IPS-15b (cell line): Measurements from ENCODE around the gene C12orf75.

Experiments
- H3K27me3 ChIP-seq: one replicate; pipeline ENCODE4 v1.6.1; 2013; ENCODE audit warnings: low read length; ENCODE audit not compliant: control insufficient read depth, insufficient read depth
- H3K36me3 ChIP-seq: one replicate; pipeline ENCODE4 v1.6.1; 2013; ENCODE audit warnings: low read length; ENCODE audit not compliant: control insufficient read depth, insufficient read depth
- H3K4me1 ChIP-seq: one replicate; pipeline ENCODE4 v1.6.1; 2013; ENCODE audit warnings: mild to moderate bottlenecking, low read length; ENCODE audit not compliant: control insufficient read depth, insufficient read depth
- H3K4me3 ChIP-seq: one replicate; pipeline ENCODE4 v1.5.1; 2013; ENCODE audit warnings: low read depth, low read length
- H3K9ac ChIP-seq: one replicate; pipeline ENCODE4 v1.6.1; 2013; ENCODE audit warnings: low read depth, mild to moderate bottlenecking, low read length
- H3K9me3 ChIP-seq: one replicate; pipeline ENCODE4 v1.6.1; 2013; ENCODE audit warnings: mild to moderate bottlenecking, low read length; ENCODE audit not compliant: control insufficient read depth, insufficient read depth

The C12orf75 gene

GRCh38 chr12:105406497-105406896, 76.0 kb downstream of the C12orf75 start:
- Histone ChIP-seq H3K36me3 (no peaks in the 10 kb centered on the region), H3K9ac (no peak overlapping the region), H3K9me3 (no peaks in the 10 kb centered on the region), H3K4me1 (no peaks in the 10 kb centered on the region), H3K27me3 (no peaks in the 10 kb centered on the region), H3K4me3 (no peak overlapping the region)

DNA sequence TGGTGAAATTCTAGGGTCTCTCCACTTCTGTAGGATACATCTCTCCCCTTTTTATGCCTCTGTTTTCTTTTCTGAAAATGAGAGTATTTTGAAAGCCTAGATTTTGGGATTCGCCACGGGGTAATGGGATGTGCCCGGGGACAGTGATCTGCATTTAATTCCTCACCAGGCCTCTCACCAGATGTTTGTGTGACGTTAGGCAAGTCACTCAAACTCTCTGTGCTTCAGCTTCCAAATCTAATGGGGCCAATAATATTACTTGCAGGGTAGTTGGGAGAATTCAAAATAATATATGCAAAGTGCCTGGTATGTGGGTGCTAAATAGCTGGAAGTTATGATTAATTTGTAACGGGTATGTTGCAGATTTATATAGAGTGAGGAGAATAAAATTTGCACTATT, 78.8 kb downstream of the C12orf75 start:
- Histone ChIP-seq H3K36me3 (no peaks in the 10 kb centered on the region), H3K4me3 (no peak overlapping the region), H3K9me3 (no peaks in the 10 kb centered on the region), H3K27me3 (no peaks in the 10 kb centered on the region), H3K9ac (no peak overlapping the region), H3K4me1 (no peaks in the 10 kb centered on the region)

DNA sequence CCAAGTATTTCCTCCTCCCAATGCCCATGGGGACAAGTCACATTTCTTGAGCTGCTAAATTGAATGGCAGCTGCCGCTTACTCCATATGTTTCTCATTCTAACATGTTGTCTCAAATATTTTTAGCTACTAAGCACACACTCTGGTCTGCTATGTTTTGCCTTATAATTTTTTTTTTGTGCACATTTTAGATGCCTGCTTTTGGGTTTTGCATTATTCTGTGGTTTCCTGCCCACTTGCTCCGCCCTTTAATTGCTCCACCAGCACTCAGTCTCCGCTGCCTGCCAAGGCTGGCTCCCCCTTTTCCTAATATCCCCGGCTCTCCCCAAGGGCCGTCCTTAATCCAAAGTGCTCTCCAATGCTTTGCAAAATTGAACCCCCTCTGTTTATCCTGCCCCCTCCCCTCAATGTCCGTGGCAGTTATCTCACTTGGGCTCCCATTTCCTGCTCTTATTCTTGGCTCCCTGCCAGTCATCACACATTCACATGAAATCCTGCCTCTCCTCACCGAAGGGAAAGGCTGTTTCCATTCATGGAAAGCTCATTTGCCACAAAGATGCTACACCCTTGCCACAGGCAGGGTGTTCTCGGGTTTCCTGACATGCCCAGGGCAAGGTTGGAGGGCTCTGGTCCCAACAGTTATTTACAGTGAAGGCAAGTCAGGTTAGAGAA, 79.4 kb downstream of the C12orf75 start:
- Histone ChIP-seq H3K27me3 (no peaks in the 10 kb centered on the region), H3K4me3 (no peak overlapping the region)

DNA sequence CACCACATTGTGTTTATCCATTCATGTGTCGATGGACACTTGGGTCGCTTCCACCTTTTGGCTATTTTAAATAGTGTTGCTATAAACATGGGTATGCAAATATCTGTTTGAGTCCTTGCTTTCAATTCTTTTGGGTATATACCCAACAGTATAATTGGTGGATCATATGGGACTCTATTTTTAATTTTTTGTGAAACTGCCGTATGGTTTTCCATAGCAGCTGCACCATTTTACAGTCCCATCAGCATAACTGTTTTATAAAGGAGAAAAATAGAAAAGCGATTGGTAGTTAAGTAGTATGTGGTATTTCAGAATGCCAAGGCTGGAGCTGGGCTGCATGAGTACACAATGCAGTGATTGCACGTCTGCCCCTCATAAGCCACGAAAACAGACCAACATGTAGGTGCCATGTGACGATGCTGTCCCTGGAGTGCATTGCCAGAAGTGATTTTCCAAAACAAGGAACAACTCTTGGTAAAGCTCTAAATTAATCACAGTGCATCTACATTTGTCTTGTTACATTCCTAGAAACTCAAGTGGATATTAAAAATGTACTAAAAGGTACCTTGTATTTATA, 83.5 kb downstream of the C12orf75 start:
- Histone ChIP-seq H3K9me3 (no peaks in the 10 kb centered on the region), H3K9ac (no peak overlapping the region), H3K4me1 (no peaks in the 10 kb centered on the region), H3K4me3 (no peak overlapping the region), H3K36me3 (no peaks in the 10 kb centered on the region), H3K27me3 (no peaks in the 10 kb centered on the region)

More for the DNA sequence above, 79.4 kb downstream of the C12orf75 start:
- no peak overlapping the region for H3K9ac ChIP-seq
- H3K4me1 ChIP-seq, result no peaks in the 10 kb centered on the region
- no peaks in the 10 kb centered on the region for H3K9me3 ChIP-seq
- H3K36me3 ChIP-seq, result no peaks in the 10 kb centered on the region

DNA sequence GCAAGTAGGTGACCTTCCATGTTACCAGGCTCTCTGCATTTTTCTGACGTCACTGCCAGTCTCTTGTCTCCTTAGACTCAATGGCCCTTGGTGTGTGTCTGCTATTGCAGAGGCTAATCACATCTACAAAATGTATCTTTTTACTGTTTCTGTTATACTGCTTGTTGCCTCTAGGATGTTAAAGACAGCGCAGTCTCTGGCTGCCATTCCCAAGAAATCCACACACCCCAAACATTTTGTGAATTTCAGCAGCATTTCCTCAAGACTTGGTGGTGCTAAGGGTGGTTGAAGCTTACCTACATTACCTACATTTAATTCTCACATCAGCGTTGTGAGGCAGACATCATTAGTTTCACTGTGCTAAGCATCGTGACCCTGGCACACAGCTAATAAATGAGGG, 87.2 kb downstream of the C12orf75 start:
- H3K27me3 ChIP-seq, result no peaks in the 10 kb centered on the region
- no peak overlapping the region for H3K9ac ChIP-seq
- no peaks in the 10 kb centered on the region for H3K9me3 ChIP-seq
- H3K36me3 ChIP-seq, result no peaks in the 10 kb centered on the region
- no peaks in the 10 kb centered on the region for H3K4me1 ChIP-seq
- H3K4me3 ChIP-seq, result no peak overlapping the region

DNA sequence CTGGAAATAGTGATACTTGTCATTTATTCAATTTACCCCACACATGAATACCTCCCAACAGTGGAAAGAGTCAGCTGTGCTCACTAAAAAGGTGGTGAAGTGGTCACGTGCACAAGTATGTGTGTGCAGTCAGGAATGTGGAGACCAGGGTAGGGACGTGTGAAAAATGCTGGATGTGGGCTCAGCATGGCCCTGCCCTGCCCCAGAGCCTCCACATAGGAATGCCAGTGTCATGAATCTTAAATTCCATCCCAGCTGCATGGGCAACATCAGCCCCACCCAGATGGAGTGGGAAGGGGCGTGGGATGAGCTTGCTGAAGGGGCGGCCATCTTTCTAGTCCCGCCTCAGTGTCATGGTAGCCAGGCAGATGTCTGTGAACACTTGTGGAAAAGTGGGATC, 87.7 kb downstream of the C12orf75 start:
- Histone ChIP-seq H3K36me3 (no peaks in the 10 kb centered on the region), H3K9ac (no peak overlapping the region), H3K27me3 (no peaks in the 10 kb centered on the region), H3K4me3 (no peak overlapping the region), H3K4me1 (no peaks in the 10 kb centered on the region), H3K9me3 (no peaks in the 10 kb centered on the region)

DNA sequence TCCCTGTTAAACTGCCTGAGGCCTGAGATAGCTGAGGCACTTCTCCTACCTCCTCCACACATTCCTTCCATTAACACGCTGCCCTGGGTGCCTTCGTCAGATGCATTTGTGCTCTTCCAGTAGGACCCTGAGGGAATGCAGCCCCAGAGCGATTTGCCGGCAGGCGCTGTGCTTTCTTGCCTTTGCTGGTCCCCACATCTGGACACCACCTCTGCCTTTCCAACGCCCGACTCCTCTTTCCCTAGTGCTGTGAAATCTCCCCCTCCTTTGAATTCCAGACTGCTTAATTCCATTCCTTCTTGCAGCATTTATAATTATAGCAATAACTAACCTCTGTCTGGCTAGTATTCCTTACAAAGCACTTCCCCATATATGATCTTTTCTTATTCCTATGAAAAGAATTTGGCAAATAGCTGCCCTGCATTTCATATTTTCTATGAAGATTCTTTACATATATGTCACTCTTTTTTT, 88.4 kb downstream of the C12orf75 start:
- H3K36me3 ChIP-seq, result no peaks in the 10 kb centered on the region
- no peak overlapping the region for H3K4me3 ChIP-seq
- no peaks in the 10 kb centered on the region for H3K27me3 ChIP-seq
- no peak overlapping the region for H3K9ac ChIP-seq
- no peaks in the 10 kb centered on the region for H3K4me1 ChIP-seq
- no peaks in the 10 kb centered on the region for H3K9me3 ChIP-seq

DNA sequence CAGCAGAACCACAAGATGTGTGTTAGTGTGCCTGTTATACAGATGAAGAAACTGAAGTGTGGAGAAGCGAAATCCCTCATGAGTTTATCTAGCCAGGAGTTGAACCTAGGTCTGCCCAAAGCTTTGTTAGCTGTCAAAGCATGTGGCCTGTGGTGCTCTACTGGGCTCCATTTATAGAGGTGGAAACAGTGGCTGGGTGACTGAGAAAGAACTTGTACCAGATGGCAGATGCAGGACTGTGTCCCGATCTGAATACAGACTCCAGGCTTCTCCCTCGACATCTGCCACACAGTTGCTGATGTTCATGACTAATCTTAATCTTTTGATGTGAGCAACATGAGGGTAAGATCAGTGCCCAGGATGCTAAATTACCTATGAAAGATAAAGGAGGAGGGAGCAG, 89.1 kb downstream of the C12orf75 start:
- H3K36me3 ChIP-seq, result no peaks in the 10 kb centered on the region
- no peak overlapping the region for H3K9ac ChIP-seq
- H3K27me3 ChIP-seq, result no peaks in the 10 kb centered on the region
- H3K4me3 ChIP-seq, result no peak overlapping the region
- H3K9me3 ChIP-seq, result no peaks in the 10 kb centered on the region
- no peaks in the 10 kb centered on the region for H3K4me1 ChIP-seq

DNA sequence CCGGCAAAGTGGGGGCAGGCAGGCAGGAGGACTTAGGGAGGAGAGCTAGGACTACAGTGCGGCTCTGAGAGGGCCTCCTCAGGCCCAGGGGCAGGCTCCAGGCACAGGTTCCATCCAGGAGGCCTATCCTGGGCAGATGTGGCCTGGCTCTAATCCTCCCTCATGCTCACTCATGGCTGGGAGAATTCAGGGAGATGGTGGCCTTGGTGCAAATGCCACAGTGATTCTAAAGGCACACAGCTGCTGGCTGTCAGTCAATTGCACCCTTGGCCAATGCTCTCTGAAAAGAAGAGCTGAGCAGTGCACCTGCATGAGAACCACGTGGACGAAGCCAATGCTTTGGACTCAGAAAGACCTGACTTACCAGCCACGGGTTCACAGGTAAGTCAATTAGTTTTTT, 89.6 kb downstream of the C12orf75 start:
- Histone ChIP-seq H3K4me3 (no peak overlapping the region), H3K4me1 (no peaks in the 10 kb centered on the region), H3K36me3 (no peaks in the 10 kb centered on the region), H3K27me3 (no peaks in the 10 kb centered on the region), H3K9ac (no peak overlapping the region), H3K9me3 (no peaks in the 10 kb centered on the region)

- Histone ChIP-seq H3K9ac (no peak overlapping the region), H3K36me3 (no peaks in the 10 kb centered on the region), H3K4me1 (no peaks in the 10 kb centered on the region), H3K9me3 (no peaks in the 10 kb centered on the region), H3K4me3 (no peak overlapping the region), H3K27me3 (no peaks in the 10 kb centered on the region)
Measured at GRCh38 chr12:105420659-105421240, 90.3 kb downstream of the C12orf75 start.
